Keratinocyte (primary cell): ENCODE measurements around the gene CHSY1. TPM values are rescaled to one million over a fixed set of nuclear protein-coding genes. Genes with fewer than 3 reads are reported as not detected.
A peak's percentile ranks its signal among the peaks of the same experiment; 100 is the strongest.

ENCODE experiments used
- DNase-seq: peaks from one replicate; pipeline ENCODE4 v3.0.0-alpha.2; 2011; ENCODE audit warnings: low read depth, missing footprints, low spot score
- FAIRE-seq: peaks from 2 replicates; lab custom pipeline; 2011; peaks lifted over from hg19 to GRCh38; lab: Jason Lieb, UNC
- H2AFZ ChIP-seq: 2 replicates; pipeline ENCODE4 v1.6.0; 2012; ENCODE audit warnings: low read length, control low read depth, inconsistent platforms; ENCODE audit not compliant: control insufficient read depth
- H3K27ac ChIP-seq: 2 replicates; pipeline ENCODE4 v1.5.1; 2011; ENCODE audit warnings: low read length; ENCODE audit not compliant: control insufficient read depth, insufficient read depth
- H3K27me3 ChIP-seq: 3 replicates; pipeline ENCODE4 v1.6.0; 2011; ENCODE audit warnings: low read length; ENCODE audit not compliant: control insufficient read depth, insufficient read depth; ENCODE audit errors: extremely low read depth
- H3K36me3 ChIP-seq, 2 experiments: 2 replicates in 1 of 2; 3 replicates in 1 of 2; pipeline ENCODE4 v1.5.1; 2011; ENCODE audit warnings: low read length in 2 of 2, mild to moderate bottlenecking in 1 of 2; ENCODE audit not compliant: control insufficient read depth in 2 of 2, insufficient read depth in 2 of 2; ENCODE audit errors: extremely low read depth in 1 of 2
- H3K4me1 ChIP-seq: 3 replicates; pipeline ENCODE4 v1.5.1; 2011; ENCODE audit warnings: low read length; ENCODE audit not compliant: control insufficient read depth, insufficient read depth; ENCODE audit errors: extremely low read depth
- H3K4me2 ChIP-seq: 3 replicates; pipeline ENCODE4 v1.6.0; 2011; ENCODE audit warnings: low read depth, low read length; ENCODE audit not compliant: control insufficient read depth, insufficient read depth; ENCODE audit errors: extremely low read depth
- H3K4me3 ChIP-seq, 3 experiments: fragments of 200-600 bp in 1 of 3; sonication (generic) in 1 of 3; 2 replicates in 2 of 3; 3 replicates in 1 of 3; pipeline ENCODE4 v1.5.1; 2011 to 2016; ENCODE audit warnings: low read length in 3 of 3, mild to moderate bottlenecking in 3 of 3, control low read depth in 2 of 3, inconsistent platforms in 1 of 3, low read depth in 1 of 3, mixed read lengths in 1 of 3, mixed run types in 1 of 3, moderate library complexity in 1 of 3; ENCODE audit not compliant: control insufficient read depth in 2 of 3, insufficient read depth in 2 of 3; ENCODE audit errors: extremely low read depth in 1 of 3
- H3K79me2 ChIP-seq: 2 replicates; pipeline ENCODE4 v1.6.0; 2012; ENCODE audit warnings: low read length; ENCODE audit not compliant: control insufficient read depth, insufficient read depth
- H3K9ac ChIP-seq: 3 replicates; pipeline ENCODE4 v1.6.0; 2011; ENCODE audit warnings: low read length; ENCODE audit not compliant: control insufficient read depth, insufficient read depth; ENCODE audit errors: extremely low read depth
- H3K9me1 ChIP-seq: 3 replicates; pipeline ENCODE4 v1.6.0; 2011; ENCODE audit warnings: low read length; ENCODE audit not compliant: control insufficient read depth, insufficient read depth; ENCODE audit errors: extremely low read depth
- H3K9me3 ChIP-seq: 2 replicates; pipeline ENCODE4 v1.5.1; 2012; ENCODE audit warnings: low read depth, low read length; ENCODE audit not compliant: control insufficient read depth
- H4K20me1 ChIP-seq: 3 replicates; pipeline ENCODE4 v1.6.0; 2011; ENCODE audit warnings: low read length; ENCODE audit not compliant: control insufficient read depth, insufficient read depth; ENCODE audit errors: extremely low read depth
- EZH2 ChIP-seq: IDR thresholded peaks from one replicate; pipeline ENCODE4 v1.6.1; 2012; ENCODE audit warnings: inconsistent platforms, mild to moderate bottlenecking, low read length, moderate library complexity
- dilution Hi-C: fragments of 300-500 bp; cut with MboI; formaldehyde crosslinking; loops from one replicate; pipeline ENCODE4 v1.7.0; 2020; ENCODE audit warnings: low sequenced_read_pairs; ENCODE audit not compliant: extremely low pct_ligation_motif_present
- polyA plus RNA-seq, 5 experiments: library from polyadenylated mRNA; depleted of rRNA in 3 of 5; stranded (reverse) in 3 of 5; stranded (forward) in 1 of 5; unstranded in 1 of 5; fragments of >200 nt; gene quantifications; 1 replicate in 1 of 5; 2 replicates in 3 of 5; 3 replicates in 1 of 5; pipeline versions ENCODE4 v1.2.1 to v1.2.3, GENCODE V29; 2011 to 2012; ENCODE audit warnings: missing spikeins in 2 of 5, low read depth in 1 of 5, low replicate concordance in 1 of 5
- TF ChIP-seq, protein P1 (sequence below), 3 experiments: IDR thresholded peaks in 1 of 3; conservative IDR thresholded peaks in 1 of 3; optimal IDR thresholded peaks in 1 of 3; 2 replicates in 2 of 3; 3 replicates in 1 of 3; pipeline versions ENCODE3 to v1.5.1; 2011; ENCODE audit warnings: low read length in 3 of 3, mild to moderate bottlenecking in 3 of 3, moderate library complexity in 2 of 3, control low read depth in 1 of 3, inconsistent platforms in 1 of 3; ENCODE audit not compliant: insufficient read depth in 2 of 3; ENCODE audit errors: extremely low read depth in 1 of 3

Gene CHSY1
- polyA plus RNA-seq, 1 donor (not counting 4 experiments of a cell fraction or from before 2014, with no cell fraction given), result 27.0 TPM

- Histone ChIP-seq H4K20me1 (no peaks in the 10 kb centered on the region), H3K27ac (no peak overlapping the region), H3K4me3 (no peak overlapping the region), H3K9ac (no peak overlapping the region), H3K36me3 (no peaks in the 10 kb centered on the region), H2AFZ (no peak overlapping the region), H3K9me1 (no peaks in the 10 kb centered on the region), H3K27me3 (no peaks in the 10 kb centered on the region), H3K4me1 (no peaks in the 10 kb centered on the region), H3K9me3 (no peaks in the 10 kb centered on the region), H3K4me2 (no peak overlapping the region), H3K79me2 (no peaks in the 10 kb centered on the region)
- dilution Hi-C loops, result no loop called here
- TF ChIP-seq, protein P1, sequence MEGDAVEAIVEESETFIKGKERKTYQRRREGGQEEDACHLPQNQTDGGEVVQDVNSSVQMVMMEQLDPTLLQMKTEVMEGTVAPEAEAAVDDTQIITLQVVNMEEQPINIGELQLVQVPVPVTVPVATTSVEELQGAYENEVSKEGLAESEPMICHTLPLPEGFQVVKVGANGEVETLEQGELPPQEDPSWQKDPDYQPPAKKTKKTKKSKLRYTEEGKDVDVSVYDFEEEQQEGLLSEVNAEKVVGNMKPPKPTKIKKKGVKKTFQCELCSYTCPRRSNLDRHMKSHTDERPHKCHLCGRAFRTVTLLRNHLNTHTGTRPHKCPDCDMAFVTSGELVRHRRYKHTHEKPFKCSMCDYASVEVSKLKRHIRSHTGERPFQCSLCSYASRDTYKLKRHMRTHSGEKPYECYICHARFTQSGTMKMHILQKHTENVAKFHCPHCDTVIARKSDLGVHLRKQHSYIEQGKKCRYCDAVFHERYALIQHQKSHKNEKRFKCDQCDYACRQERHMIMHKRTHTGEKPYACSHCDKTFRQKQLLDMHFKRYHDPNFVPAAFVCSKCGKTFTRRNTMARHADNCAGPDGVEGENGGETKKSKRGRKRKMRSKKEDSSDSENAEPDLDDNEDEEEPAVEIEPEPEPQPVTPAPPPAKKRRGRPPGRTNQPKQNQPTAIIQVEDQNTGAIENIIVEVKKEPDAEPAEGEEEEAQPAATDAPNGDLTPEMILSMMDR (optimal IDR thresholded peaks at IDR 0.05 in 1 of 3, IDR thresholded peaks at IDR 0.05 in 1 of 3, conservative IDR thresholded peaks at IDR 0.05 in 1 of 3; ENCODE audit: extremely low read depth in 1 of 3, insufficient read depth in 2 of 3, low read length in 3 of 3), result peak; percentile 65 to 90 (median 82)
- TF ChIP-seq EZH2, result no peak
- FAIRE-seq (peak; percentile 29), DNase-seq (no peak)
Observed at GRCh38 chr15:101258238-101259144, 6.6 kb upstream of the CHSY1 start.

- dilution Hi-C loops, result no loop called here
- FAIRE-seq (no peak), DNase-seq (no peak)
- H3K4me3 ChIP-seq, result no peak overlapping the region
- H3K9me1 ChIP-seq, result no peaks in the 10 kb centered on the region
- no peaks in the 10 kb centered on the region for H3K4me1 ChIP-seq
- TF ChIP-seq, protein P1 (optimal IDR thresholded peaks at IDR 0.05 in 1 of 3, IDR thresholded peaks at IDR 0.05 in 1 of 3, conservative IDR thresholded peaks at IDR 0.05 in 1 of 3; ENCODE audit: extremely low read depth in 1 of 3, insufficient read depth in 2 of 3, low read length in 3 of 3), result peak; percentile 13 to 48 (median 14)
- TF ChIP-seq EZH2, result no peak
- H3K9ac ChIP-seq, result no peak overlapping the region
- H2AFZ ChIP-seq, result no peak overlapping the region
- peaks cover under 1% of the 10 kb centered on the region for H3K79me2 ChIP-seq
- H4K20me1 ChIP-seq, result no peaks in the 10 kb centered on the region
- no peaks in the 10 kb centered on the region for H3K9me3 ChIP-seq
- no peak overlapping the region for H3K27ac ChIP-seq
- H3K27me3 ChIP-seq, result no peaks in the 10 kb centered on the region
- no peaks in the 10 kb centered on the region for H3K36me3 ChIP-seq
- no peak overlapping the region for H3K4me2 ChIP-seq
Observed at GRCh38 chr15:101256757-101257156, 4.9 kb upstream of the CHSY1 start.
